Amygdala (tissue), 56 donors: ENCODE measurements around the gene UPK2.

Experiments used
- DNase-seq, 56 donors: peaks; one replicate each; lab custom pipeline; 2025; lab: John Stamatoyannopoulos, UW

Gene UPK2

DNA sequence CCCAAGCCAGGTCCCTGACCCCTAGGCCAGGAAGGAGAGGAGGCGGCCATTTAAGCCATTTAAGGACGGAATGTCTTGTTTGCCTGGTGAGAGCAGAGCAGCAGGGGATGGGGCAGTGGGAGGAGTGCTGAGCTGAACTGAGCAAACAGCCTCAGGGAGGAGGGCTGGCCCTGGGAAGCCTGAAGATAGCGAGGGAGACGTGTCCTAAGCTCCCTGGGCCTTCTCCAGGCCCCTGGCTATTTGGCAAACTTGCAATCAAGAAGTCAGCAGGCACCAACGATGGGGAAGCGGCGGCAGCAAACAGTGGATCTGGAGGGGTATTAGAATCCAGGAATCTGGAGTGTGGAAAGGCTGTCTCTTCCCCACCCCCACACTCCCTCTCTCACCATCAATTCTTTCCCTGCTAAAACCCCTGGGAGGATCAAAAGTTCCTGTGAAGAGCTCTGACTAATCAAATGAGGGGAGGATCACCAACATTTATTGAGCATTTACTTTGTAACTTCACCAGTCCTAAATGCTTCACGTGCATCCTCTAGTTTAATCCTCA, 39.2 kb upstream of the UPK2 start:
- DNase-seq: no peak

DNA sequence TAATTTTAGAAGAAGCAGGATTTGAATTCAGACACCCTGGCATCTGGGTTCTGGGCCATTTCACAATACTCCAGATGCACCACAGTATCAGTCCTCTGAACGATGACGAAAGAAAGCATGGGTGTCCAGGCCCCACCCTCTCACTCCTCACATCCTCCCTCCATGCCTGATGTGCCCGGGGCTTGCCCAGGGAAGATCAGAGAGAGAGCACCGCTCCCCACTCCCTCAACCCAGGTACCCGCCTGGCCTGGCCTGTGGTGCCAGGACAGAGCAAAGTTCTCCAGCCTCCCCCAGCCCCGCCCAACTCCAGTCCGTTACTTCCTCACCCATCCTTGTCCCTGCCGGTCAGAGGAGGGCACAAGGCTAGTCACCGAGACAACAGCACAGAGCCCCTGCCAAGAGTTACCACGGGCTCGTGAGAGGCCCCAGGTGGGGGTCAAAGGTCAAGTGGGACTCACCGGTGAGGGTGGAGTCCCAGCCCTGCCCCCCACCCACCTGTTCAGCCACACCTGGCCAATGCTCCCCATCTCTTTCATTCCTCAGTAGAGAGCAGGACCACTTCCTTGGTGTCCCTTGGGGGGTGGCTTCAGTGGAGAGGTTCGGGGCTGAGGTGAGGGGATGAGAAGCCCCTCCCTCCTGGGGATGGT, 38.5 kb upstream of the UPK2 start:
- peak in 2 of 56 donors; percentile 32 to 44 for DNase-seq

DNA sequence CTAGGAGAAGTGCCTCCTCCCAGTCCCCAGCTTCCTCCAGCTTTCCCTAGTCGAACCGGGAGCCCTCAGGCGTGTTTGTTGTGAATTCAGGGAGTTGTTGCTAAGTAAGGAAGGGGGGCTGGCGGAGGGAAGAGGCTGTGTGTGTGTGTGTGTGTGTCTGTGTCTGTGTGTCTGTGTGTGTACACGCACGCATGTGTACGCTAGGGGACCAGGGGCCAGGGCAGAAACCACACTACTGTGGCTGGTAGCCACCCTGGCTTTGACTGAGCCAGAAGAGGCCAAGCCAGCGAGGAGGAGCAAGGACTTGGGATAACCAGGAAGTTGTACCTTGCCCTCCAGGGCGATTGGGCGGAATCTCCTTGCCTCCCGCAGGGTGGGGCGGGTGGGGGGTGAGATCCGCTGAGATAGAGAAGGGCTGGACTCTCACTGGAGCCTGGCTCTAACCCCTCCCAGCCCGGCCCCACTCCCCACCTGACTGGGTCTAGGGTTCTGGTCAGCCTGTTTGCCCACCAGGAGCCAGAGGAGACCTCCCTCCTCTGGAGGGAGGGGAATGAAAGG, 37.9 kb upstream of the UPK2 start:
- DNase-seq: peak in 1 of 56 donors; percentile 26

DNA sequence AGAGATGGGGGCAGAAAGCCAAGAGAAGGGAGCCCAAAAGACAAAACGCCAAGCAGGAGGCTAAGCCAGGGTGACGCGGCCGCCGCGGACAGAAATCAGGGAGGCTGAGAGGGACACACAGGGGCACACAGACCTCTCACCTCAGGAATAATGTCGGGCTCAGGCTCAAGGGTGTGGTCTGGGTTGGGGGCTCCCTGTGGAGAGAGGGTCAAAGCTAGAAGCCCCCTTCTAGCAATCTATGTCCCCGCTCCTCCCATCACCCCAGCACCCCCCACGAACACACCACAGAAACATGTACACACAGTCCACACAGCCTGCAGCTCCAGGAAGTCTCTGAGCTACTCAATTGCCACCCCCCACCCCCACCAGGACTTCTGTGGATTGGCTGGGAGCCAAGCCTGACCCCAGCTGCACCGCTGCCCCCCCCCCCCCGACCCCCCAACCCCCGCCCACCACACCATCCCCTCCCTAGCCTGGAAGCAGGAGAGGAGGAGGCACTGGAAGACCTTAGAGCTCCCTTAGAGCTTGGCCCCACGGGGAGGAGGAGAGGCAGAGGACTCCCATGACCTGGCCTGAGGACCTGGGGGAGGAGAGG, 37.3 kb upstream of the UPK2 start:
- DNase-seq: peak in 1 of 56 donors; percentile 48

DNA sequence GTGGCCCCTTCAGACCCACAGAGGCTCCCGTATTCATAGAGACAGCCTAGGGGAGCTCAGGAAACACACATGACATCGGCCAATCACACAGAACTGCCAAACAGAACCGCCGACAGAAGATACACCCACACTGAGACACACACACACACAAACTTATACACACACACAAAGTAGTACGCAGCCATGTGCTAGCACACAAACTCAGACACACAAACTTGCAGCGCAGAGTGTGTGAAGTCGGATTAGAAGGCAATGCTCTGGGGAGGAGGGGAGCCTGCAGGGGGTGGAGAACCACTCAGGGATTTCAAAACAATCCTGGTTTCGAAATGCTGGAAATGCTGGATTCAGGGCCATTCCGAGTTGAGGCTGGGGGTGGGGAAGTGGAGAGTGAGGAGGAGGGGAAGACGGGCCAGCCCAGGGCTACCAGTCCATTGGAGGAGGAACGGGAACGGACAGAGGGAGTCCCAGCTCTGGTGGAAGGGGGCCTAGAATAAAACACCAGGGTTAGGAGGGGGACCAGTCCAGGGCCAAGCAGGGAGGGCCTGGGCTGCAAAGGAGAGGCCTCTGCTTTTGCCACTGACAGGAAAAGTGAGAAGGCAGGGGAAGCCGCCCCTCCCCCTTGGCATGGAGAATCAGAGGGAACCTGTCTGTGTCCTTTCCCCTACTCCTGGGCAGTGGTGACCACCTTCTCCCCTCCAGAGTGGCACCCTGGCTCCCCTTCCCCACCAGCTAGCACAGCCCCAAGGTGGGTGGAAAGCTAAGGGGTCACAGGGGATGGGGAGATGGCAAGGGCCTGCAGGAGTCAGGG, 34.8 kb upstream of the UPK2 start:
- DNase-seq: peak in 1 of 56 donors; percentile 23

DNA sequence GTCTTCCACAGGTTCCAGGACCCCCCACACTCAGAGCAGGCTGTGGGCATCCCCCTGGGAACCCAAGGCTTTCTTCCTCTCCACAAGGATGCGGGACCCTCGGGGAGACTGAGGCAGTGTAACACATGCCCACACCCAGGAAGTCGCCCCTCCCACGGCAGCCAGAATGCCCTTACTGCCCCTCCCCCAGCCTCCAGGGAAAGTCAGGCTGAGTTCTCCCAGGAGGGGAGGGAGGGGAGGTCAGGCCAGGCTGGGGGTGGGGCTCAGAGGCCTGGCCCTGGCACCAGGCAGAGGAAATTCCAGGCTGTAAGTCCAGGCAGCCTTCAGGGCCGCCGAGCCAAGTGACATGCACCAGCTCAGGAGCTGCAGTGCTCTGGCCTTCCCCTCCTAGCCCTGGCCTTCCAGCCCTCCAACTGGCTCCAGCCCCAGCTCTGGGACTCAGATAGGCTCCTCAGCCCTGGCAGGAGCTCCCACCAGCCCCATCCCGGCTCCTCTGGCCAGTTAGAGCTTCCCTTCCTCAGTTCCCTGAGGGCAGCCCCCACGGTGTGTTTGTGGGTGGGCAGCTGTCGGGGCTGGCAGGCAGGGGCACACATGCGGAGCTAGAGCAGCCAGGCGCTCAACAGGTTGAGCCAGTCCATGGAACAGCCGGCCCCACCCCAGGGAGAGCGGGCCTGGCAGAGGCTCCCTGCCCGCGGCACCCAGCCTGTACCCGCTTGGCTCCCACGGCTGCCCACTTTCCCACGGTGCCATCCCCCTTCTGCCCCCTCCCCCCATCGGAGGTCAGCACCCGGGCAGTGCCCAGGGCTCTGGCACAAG, 34.0 kb upstream of the UPK2 start:
- peak in 29 of 56 donors; percentile 27 to 76 (median 53) for DNase-seq

DNA sequence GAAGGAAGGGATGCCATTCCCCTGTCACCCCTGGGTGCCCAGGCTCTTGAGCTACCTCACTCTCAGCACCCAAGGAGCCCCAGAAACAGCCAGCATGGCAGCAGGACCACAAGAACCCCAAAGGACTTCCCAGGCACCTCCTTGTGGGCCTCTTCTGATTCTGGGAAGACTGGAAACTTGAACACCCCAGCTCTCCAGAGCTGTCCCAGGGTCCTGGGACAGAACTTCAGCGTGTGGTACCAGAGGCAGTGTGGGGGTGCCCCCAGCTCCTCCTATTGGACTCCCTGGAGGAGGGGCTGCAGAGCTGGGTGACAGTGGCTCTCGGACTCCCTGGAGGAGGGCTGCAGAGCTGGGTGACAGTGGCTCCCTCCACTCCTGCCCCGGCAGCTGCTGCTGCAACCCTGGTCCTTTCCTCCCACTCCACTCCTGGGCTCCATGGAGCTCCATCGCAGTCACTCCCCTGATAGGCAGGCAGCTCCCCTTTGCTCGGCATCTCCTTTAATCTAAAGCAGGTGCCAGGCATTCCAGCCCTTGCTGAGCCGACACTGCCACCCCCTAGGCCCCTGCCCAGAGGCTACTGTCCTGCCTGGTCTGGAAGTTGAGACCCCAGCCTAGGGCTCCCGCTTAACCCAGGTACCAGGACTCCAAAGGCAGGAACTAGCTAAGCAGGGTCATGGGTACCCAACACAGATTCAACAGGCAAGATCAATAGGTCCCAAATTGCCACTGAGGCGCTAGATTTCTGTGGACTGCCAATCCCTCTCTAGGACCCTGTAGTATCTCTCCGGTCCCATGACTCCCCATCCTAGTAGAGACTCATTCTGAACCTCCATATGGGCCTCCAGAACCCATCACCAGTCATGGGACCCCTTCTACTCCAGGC, 33.1 kb upstream of the UPK2 start:
- DNase-seq: no peak

DNA sequence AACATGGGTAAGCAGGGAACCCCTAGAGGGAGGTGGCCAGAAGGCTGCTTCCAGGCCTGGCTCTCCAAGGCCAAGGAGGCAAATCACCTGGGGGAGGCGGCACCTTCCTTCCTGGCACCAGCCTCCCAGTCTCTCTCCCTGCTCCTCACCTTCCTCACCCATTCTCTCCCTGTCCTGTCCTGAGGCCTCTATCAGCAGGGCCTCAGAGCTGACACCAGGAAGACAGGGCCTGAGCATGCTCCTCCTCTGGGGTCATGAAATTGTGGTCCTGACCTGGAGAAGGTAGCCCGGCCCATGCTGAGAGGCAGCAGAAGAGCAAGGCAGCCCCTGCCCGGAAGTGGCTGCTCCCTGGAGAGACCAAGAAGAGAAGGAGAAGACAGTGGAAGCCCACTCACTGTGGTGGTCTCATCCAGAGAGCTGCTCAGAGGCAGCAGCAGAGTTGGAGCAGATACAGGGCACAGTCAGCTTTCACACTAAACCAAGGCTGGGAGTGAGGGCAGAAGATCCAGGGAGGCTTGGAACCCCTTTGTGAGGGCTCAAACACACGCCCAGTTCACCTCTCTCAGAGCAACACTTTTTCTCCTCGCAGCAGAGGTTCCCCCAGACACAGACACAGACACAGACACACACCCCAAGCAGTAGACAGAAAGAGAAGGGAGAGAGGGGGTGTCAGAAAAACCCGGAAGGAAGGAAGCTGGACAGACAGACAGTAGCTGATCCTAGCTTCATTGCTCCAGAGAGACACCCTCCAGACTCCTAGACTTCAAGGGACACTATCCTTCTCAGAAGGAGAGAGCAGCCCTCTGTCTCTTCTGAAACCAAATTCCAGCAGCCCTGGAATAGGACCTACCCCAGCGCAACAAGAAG, 32.1 kb upstream of the UPK2 start:
- no peak for DNase-seq

DNA sequence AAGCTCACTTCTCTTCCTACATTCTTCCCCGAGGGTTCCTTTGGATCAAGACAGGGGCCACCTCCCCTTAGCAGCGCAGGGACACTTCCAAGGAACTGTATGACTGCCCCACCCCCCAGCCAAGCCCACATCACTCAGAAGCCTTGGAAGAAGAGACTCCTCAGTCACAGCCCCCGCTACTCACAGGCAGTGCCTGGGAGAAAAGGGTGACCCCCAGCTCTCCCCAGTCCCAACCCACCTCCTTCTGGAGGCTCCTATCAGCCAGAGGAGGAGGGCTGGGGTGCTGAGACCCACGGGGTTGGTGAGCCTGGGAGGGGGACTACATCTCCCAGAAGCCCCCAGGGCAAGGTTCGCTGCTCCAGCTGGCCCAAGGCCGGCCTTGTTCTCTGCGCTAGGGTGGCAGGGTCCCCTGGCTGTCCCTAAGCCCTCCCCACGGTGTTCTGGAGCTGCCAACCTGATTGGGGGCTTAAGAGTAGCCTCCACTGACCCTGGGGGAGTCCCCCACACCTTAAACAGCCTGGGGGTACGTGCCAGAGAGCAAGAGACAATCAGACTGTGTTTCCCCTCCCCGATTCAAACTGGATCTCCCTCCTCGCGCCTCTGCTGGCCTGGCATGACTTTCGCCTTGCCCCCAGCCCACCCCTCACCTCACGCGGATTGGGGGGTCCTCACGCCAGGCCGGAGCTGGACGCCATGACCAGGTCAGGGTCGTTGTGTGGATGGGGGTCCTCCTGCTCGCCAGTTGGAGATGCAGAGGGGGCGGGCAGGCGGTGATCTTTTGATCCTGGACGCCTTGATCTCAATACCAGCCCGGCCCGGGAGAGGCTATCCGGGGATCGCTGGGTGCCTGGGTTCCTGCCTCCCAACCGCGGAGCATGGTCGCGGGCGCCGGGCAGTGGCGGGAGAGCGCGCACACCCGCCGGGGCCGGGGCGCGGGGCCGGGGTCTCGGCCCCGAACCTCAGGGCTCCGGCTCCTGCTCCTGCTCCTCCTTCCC, 31.2 kb upstream of the UPK2 start:
- DNase-seq: peak in 28 of 56 donors; percentile 12 to 79 (median 50)

DNA sequence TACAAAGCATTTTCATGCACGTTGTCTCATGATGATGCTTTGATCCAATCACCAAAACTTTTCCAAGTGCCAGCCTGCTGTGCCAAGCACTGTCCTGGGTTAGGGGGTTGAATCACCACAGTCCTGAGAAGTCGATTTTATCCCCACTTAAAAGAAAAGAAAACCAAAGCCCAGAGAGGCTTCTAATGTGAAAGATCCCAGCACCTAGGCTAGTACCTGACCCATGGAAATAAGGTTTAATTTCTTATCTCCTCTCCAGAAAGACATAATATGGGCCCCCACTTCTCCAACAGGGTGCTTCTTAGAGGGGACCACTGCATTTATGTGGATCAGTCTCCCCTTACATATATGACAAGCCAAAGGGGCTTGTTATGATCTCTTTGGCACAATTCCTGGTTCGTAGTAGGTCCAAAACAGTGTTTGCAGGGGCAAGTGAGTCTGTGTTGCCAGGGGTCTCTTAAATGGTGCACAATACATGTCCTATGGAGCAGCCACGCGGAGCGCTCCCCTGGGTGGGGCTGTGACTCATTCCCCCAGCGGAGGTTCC, 28.5 kb upstream of the UPK2 start:
- no peak for DNase-seq

DNA sequence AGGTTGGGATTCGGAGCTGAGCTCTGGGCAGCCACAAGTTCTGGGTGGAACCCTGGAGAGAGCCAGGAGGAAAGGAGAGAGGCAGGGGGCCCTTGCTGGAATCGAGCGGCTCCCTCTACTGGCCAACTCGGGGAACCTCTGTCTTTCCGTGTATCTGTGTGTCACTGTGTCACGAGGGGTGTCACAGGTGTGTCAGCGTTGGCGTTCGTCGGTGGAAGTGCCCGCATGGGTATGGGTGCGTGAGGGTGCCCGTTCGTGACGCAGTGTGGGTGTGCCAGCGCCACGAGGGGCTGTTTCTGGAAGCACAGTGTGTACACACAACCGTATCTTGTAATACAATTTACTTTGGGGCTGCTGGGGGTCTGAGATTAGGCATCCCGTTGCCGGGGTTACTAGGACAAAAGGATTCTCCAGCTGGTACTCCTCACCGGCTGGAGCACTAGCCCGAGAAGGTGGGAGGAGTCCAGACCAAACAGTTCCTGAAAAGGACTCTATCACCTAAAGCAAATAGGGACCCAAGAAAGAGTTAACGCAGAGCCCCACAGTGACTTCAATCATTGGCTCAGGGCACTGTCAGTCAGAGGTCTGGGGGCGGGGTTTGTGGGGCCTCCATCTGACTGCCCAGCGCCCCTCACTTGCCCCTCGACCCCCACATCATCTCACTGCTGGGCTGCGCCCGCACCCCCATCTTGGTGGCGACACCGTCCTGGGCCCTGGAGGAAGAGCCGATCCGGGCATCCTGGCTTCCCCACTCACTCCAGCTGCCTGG, 27.8 kb upstream of the UPK2 start:
- peak in 54 of 56 donors; percentile 62 to 92 (median 86) for DNase-seq

DNA sequence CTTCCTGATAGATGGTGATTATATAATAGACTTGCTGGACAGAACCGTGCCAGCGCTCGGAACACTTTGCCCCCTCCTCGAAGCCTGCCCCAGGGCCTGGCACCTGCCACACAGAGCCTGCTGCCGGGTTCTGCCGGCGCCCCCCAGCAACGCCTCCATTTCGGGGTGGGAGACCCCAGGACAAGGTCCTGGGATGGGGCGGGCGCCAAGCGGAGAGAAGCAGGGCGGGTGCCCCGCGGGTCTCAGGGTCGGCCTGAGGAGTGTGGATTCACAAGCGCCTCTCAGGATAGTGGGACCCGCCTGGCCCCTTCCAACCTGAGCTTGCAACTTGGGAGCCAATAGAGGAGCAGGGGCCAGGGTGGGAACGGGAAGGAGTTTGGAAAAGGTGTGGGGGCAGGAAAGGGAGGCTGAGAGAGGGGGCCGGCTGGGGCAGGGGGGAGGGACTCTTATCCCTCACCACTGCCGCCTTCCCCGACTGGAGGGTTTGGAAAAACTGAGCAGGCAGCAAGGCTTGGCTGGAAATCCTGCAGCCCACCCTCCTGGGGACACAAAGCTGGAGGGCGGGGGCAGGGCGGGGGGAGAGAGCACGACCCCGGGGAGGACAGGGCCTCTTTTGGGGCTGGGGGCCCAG, 27.1 kb upstream of the UPK2 start:
- DNase-seq: peak in 48 of 56 donors; percentile 36 to 93 (median 81)

DNA sequence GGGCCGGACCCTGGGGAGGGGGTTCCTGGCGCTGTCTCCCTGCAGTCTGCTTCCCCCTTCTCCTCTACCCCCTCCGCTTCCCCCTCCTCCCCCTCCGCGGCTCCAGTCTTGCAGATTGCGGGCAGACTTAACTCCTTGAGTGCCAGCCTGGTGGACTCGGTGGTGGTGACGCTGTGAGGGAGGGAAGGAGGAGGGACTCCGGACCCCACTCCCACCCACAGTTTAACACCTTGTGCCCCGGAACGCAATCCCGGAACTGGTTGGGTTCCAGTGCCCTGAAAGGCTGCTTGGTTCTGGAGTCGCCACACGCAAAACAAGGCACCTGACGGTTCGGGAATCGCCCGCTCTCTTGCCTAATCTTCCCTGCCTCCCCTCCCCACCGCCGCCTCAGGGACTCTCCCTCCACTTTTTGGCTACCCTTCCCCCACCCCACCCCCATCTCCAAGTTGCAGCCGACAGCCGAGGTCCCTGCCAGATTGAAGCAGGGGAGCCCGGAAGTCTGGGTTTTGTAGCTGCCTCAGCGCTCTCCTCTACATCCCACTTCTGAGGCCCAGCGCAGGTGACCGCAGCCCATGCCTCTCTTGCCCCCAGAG, 26.5 kb upstream of the UPK2 start:
- DNase-seq: peak in 50 of 56 donors; percentile 36 to 93 (median 81)

DNA sequence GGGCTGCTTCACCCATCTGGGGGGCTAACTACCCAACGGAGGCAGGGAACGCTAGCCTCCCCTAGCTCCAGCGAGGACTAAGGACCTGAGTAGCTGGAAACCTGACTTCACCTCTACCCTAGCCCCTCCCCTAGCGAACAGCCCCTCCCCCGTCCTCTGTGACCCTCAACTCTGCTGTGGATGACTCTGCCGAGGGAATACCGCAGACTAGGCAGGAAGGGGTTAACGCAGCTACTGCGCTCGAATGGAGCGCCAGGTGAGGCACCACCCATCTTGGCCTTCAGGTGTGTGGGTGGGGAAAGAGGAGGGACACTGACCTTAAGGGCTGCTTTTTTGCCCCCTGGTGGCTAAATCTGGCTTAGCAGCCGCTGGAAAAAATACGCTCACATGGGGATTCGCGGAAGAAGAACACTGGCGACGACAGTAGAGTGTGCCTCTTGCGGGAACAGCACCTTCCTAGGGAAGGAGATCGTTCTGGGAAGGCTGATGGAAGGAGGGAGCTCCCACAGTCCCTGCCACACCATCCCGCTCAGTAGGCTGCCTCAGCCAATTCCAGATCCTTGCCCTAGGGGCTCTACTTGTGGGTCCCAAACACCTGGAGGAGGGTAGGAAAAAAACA, 25.9 kb upstream of the UPK2 start:
- DNase-seq: peak in 36 of 56 donors; percentile 15 to 81 (median 58)
